ENCODE data around the gene TPP2.

DNA sequence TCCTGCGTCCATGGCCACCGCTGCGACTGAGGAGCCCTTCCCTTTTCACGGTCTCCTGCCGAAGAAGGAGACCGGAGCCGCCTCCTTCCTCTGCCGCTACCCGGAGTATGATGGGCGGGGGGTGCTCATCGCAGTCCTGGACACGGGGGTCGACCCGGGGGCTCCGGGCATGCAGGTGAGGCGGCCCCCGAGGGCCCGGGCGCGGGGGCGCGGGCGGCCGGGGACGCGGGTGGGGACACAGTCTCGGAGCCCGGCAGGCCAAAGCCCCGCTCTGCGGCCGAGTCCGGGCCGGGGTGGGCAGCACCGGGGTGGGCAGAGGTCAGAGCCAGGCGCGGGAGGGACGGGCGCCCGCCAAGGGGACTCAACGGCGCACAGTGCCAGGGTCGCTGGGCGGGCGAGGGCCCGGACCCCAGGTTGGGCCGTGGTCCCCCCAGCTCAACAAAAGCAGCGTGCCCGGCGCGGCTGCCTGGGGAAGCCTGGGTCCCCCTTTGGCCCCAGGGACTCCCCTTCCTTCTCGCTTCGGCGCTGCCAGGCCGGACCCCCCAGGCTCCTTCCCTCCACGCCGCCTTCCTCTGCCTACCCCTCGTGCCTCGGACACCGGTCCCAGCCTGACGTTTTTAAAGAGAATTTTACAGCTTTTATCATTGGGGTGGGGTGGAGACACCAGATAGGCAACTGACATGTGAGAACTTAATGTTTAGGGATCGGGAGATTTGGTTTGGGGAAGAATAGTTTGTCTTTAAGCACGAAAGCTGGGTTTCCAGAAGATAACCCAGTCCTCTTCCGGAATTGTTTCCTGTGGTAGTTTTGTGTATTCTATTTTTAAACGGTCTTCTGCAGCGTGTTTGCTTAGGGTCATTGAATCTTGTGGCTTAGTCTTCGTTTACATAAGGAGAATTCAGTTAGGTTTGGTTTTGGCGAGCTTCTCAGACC, 509 bp downstream of the TPP2 start:
- TF ChIP-seq, protein P1, sequence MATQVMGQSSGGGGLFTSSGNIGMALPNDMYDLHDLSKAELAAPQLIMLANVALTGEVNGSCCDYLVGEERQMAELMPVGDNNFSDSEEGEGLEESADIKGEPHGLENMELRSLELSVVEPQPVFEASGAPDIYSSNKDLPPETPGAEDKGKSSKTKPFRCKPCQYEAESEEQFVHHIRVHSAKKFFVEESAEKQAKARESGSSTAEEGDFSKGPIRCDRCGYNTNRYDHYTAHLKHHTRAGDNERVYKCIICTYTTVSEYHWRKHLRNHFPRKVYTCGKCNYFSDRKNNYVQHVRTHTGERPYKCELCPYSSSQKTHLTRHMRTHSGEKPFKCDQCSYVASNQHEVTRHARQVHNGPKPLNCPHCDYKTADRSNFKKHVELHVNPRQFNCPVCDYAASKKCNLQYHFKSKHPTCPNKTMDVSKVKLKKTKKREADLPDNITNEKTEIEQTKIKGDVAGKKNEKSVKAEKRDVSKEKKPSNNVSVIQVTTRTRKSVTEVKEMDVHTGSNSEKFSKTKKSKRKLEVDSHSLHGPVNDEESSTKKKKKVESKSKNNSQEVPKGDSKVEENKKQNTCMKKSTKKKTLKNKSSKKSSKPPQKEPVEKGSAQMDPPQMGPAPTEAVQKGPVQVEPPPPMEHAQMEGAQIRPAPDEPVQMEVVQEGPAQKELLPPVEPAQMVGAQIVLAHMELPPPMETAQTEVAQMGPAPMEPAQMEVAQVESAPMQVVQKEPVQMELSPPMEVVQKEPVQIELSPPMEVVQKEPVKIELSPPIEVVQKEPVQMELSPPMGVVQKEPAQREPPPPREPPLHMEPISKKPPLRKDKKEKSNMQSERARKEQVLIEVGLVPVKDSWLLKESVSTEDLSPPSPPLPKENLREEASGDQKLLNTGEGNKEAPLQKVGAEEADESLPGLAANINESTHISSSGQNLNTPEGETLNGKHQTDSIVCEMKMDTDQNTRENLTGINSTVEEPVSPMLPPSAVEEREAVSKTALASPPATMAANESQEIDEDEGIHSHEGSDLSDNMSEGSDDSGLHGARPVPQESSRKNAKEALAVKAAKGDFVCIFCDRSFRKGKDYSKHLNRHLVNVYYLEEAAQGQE (IDR thresholded peaks at IDR 0.05; ENCODE audit: low read depth): no peak
- TF ChIP-seq, protein P2, sequence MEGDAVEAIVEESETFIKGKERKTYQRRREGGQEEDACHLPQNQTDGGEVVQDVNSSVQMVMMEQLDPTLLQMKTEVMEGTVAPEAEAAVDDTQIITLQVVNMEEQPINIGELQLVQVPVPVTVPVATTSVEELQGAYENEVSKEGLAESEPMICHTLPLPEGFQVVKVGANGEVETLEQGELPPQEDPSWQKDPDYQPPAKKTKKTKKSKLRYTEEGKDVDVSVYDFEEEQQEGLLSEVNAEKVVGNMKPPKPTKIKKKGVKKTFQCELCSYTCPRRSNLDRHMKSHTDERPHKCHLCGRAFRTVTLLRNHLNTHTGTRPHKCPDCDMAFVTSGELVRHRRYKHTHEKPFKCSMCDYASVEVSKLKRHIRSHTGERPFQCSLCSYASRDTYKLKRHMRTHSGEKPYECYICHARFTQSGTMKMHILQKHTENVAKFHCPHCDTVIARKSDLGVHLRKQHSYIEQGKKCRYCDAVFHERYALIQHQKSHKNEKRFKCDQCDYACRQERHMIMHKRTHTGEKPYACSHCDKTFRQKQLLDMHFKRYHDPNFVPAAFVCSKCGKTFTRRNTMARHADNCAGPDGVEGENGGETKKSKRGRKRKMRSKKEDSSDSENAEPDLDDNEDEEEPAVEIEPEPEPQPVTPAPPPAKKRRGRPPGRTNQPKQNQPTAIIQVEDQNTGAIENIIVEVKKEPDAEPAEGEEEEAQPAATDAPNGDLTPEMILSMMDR (IDR thresholded peaks at IDR 0.05 in 2 of 3, conservative IDR thresholded peaks at IDR 0.05 in 1 of 3; ENCODE audit: borderline replicate concordance in 1 of 3, insufficient read depth in 1 of 3, low read depth in 2 of 3, low read length in 2 of 3): no peak
- no peak for TF ChIP-seq POLR2AphosphoS5 (IDR thresholded peaks at IDR 0.05; ENCODE audit: low read depth, low read length)
- no peak for TF ChIP-seq EGR1 (IDR thresholded peaks at IDR 0.05; ENCODE audit: low read depth)
- TF ChIP-seq EZH2 (IDR thresholded peaks at IDR 0.05): no peak
- TF ChIP-seq, protein P3, sequence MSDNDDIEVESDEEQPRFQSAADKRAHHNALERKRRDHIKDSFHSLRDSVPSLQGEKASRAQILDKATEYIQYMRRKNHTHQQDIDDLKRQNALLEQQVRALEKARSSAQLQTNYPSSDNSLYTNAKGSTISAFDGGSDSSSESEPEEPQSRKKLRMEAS (IDR thresholded peaks at IDR 0.05): no peak
- no peak for TF ChIP-seq JUND (IDR thresholded peaks at IDR 0.05)
